HepG2 (cell line): Measurements from ENCODE around the gene PARD3. TPM values are rescaled to one million over a fixed set of nuclear protein-coding genes. Genes with fewer than 3 reads are reported as not detected.

Experiments
- ATAC-seq: fragments of 200-7000 bp; cut with Tn5 transposase; 3 replicates; pipeline ENCODE4 v1.9.1; 2020; ENCODE audit warnings: mild to moderate bottlenecking, moderate library complexity
- BruUV-seq: library from RNA; stranded (reverse); fragments of 400-500 nt; replicated peaks from 2 replicates; lab custom pipeline; 2021; lab: Mats Ljungman, UMichigan
- CTCF ChIA-PET: fragments of 300-600 bp; formaldehyde crosslinking; extraction: SDS; loops from one replicate; lab custom pipeline; 2021; ENCODE audit warnings: low total read pairs, inconsistent platforms, low intra/inter-chr PET ratio; lab: Yijun Ruan, JAX
- POLR2A ChIA-PET: fragments of 350-600 bp; sonication (Branson Sonifier 250); formaldehyde crosslinking; loops from one replicate; lab custom pipeline; 2020; ENCODE audit warnings: antibody characterized with exemption, inconsistent platforms; lab: Yijun Ruan, JAX
- DNase-seq: peaks from one replicate; pipeline ENCODE4 v3.0.0-alpha.2; 2015; ENCODE audit warnings: low spot score
- FAIRE-seq: peaks from 3 replicates; lab custom pipeline; 2011; peaks lifted over from hg19 to GRCh38; lab: Jason Lieb, UNC
- H2AFZ ChIP-seq: one replicate; pipeline ENCODE4 v1.6.1; 2011; ENCODE audit warnings: low read length, inconsistent platforms
- H3K27ac ChIP-seq: fragments of 300-600 bp; 3 replicates; pipeline ENCODE4 v1.8.0; 2011; ENCODE audit warnings: mixed run types, mild to moderate bottlenecking, mixed read lengths, low read length, inconsistent platforms; ENCODE audit not compliant: insufficient read depth; ENCODE audit errors: extremely low read length
- H3K27me3 ChIP-seq, 2 experiments: fragments of 200-600 bp in 1 of 2; 2 replicates in 1 of 2; 3 replicates in 1 of 2; pipeline versions ENCODE4 v1.6.0 to v1.8.0; 2011; ENCODE audit warnings: low read length in 2 of 2, mild to moderate bottlenecking in 2 of 2, moderate library complexity in 2 of 2, inconsistent platforms in 1 of 2; ENCODE audit not compliant: insufficient read depth in 2 of 2, control insufficient read depth in 1 of 2
- H3K36me3 ChIP-seq, 2 experiments: fragments of 200-600 bp in 1 of 2; replicated peaks in 1 of 2; 2 replicates in 1 of 2; 3 replicates in 1 of 2; pipeline versions ENCODE4 v1.5.1 to v1.8.0; 2011; ENCODE audit warnings: low read length in 2 of 2, inconsistent platforms in 1 of 2; ENCODE audit not compliant: insufficient read depth in 2 of 2, control insufficient read depth in 1 of 2
- H3K4me1 ChIP-seq: 2 replicates; pipeline ENCODE4 v1.5.1; 2012; ENCODE audit warnings: low read length, inconsistent platforms; ENCODE audit not compliant: insufficient read depth
- H3K4me2 ChIP-seq: 2 replicates; pipeline ENCODE4 v1.6.0; 2011; ENCODE audit warnings: low read depth, low read length, inconsistent platforms
- H3K4me3 ChIP-seq, 3 experiments: fragments of 200-600 bp in 1 of 3; sonication (generic), shearing (Covaris generic) in 1 of 3; replicated peaks in 1 of 3; 2 replicates each; pipeline ENCODE4 v1.5.1; 2011 to 2016; ENCODE audit warnings: low read length in 3 of 3, inconsistent platforms in 2 of 3, low read depth in 2 of 3, mild to moderate bottlenecking in 2 of 3, control low read depth in 1 of 3, mixed read lengths in 1 of 3; ENCODE audit not compliant: insufficient read depth in 1 of 3
- H3K79me2 ChIP-seq: one replicate; pipeline ENCODE4 v1.6.1; 2011; ENCODE audit warnings: low read length, inconsistent platforms; ENCODE audit not compliant: insufficient read depth
- H3K9ac ChIP-seq: 2 replicates; pipeline ENCODE4 v1.6.0; 2011; ENCODE audit warnings: mild to moderate bottlenecking, low read depth, low read length, inconsistent platforms; ENCODE audit not compliant: insufficient read depth
- H3K9me3 ChIP-seq: 2 replicates; pipeline ENCODE4 v1.5.1; 2012; ENCODE audit warnings: mild to moderate bottlenecking, low read length
- H4K20me1 ChIP-seq: 2 replicates; pipeline ENCODE4 v1.6.0; 2011; ENCODE audit warnings: inconsistent platforms, mild to moderate bottlenecking, low read length, moderate library complexity; ENCODE audit not compliant: insufficient read depth
- ATAD3A ChIP-seq: sonication (generic); formaldehyde crosslinking; IDR thresholded peaks from 2 replicates; pipeline ENCODE4 v1.4.0; 2020; ENCODE audit warnings: missing genetic modification reagents
- ATF3 ChIP-seq: sonication (generic); formaldehyde crosslinking; IDR thresholded peaks from 2 replicates; pipeline ENCODE4 v1.4.0; 2020; ENCODE audit warnings: missing genetic modification reagents
- KAT2B ChIP-seq: fragments of 150-350 bp; IDR thresholded peaks from 2 replicates; pipeline ENCODE4 v1.6.1; 2014; ENCODE audit warnings: low read depth, low read length, borderline replicate concordance
- RBM39 ChIP-seq: fragments of 200-400 bp; formaldehyde crosslinking; IDR thresholded peaks from one replicate; pipeline ENCODE4 v1.6.1; 2018; ENCODE audit warnings: antibody characterized with exemption, mild to moderate bottlenecking, low read depth, low read length; ENCODE audit not compliant: poor library complexity, severe bottlenecking
- SIX4 ChIP-seq: sonication (generic); formaldehyde crosslinking; IDR thresholded peaks from 2 replicates; pipeline ENCODE4 v1.4.0; 2020; ENCODE audit warnings: missing genetic modification reagents
- YEATS4 ChIP-seq: sonication (generic); formaldehyde crosslinking; IDR thresholded peaks from 2 replicates; pipeline ENCODE4 v1.4.0; 2020; ENCODE audit warnings: missing genetic modification reagents, borderline replicate concordance
- ZBTB42 ChIP-seq: sonication (generic); formaldehyde crosslinking; IDR thresholded peaks from 2 replicates; pipeline ENCODE4 v1.5.0; 2020; ENCODE audit warnings: mild to moderate bottlenecking, missing genetic modification reagents
- ZBTB46 ChIP-seq: sonication (generic); formaldehyde crosslinking; IDR thresholded peaks from 2 replicates; pipeline ENCODE4 v1.4.0; 2020; ENCODE audit warnings: mild to moderate bottlenecking, missing genetic modification reagents, borderline replicate concordance
- ZBTB7A ChIP-seq: sonication (generic); formaldehyde crosslinking; IDR thresholded peaks from 2 replicates; pipeline ENCODE4 v1.8.0; 2022; ENCODE audit warnings: mild to moderate bottlenecking, missing genetic modification reagents
- ZNF207 ChIP-seq: fragments of 450-650 bp; IDR thresholded peaks from 2 replicates; pipeline ENCODE4 v1.6.1; 2016; ENCODE audit warnings: antibody characterized with exemption, borderline replicate concordance
- ZNF282 ChIP-seq: fragments of 450-650 bp; IDR thresholded peaks from 2 replicates; pipeline ENCODE4 v1.6.1; 2018; ENCODE audit not compliant: partially characterized antibody
- ZNF414 ChIP-seq: sonication (generic); formaldehyde crosslinking; IDR thresholded peaks from 2 replicates; pipeline ENCODE4 v1.5.0; 2020; ENCODE audit warnings: missing genetic modification reagents
- ZNF562 ChIP-seq: sonication (generic); formaldehyde crosslinking; IDR thresholded peaks from 2 replicates; pipeline ENCODE4 v1.8.0; 2022; ENCODE audit warnings: missing genetic modification reagents, borderline replicate concordance
- ZNF574 ChIP-seq: sonication (generic); formaldehyde crosslinking; IDR thresholded peaks from 2 replicates; pipeline ENCODE4 v1.4.0; 2020; ENCODE audit warnings: missing genetic modification reagents
- WGBS: methylation state at CpG from one replicate; pipeline ENCODE4 v1.1.6; 2017; ENCODE audit warnings: low lambda C conversion rate; 5-methylcytosine and 5-hydroxymethylcytosine counted together
- in situ Hi-C: cut with HindIII; loops from 2 replicates; pipeline ENCODE4 v1.10.0; 2017; ENCODE audit warnings: low pct_unique_long_range_greater_than_20kb; ENCODE audit not compliant: extremely low pct_ligation_motif_present
- intact Hi-C: fragments of 100-400 bp; cut with micrococcal nuclease; formaldehyde crosslinking; loops from one replicate; pipeline ENCODE4 v1.10.0; 2022; ENCODE audit not compliant: unreplicated experiment
- polyA plus RNA-seq, 8 experiments: library from polyadenylated mRNA; depleted of rRNA in 3 of 8; stranded (reverse) in 7 of 8; unstranded in 1 of 8; fragments of >200 nt; fragmentation: Illumina TruSeq in 4 of 8; extraction: Trizol in 4 of 8; gene quantifications; 2 replicates each; pipeline versions ENCODE4 v1.2.1 to v1.2.3, GENCODE V29; 2011 to 2016; ENCODE audit warnings: low read depth in 4 of 8, missing spikeins in 1 of 8, mixed read lengths in 1 of 8; ENCODE audit not compliant: insufficient read depth in 1 of 8
- total RNA-seq, 5 experiments: library from RNA; depleted of rRNA; stranded (reverse); fragments of >200 nt; fragmentation: Illumina TruSeq; extraction: Trizol; gene quantifications; 2 replicates each; pipeline ENCODE4 v1.2.3, GENCODE V29; 2016; ENCODE audit warnings: low read depth in 1 of 5

PARD3 gene
- total and polyA plus RNA-seq, 2 of the 13 experiments (the other 11 are each of a cell fraction or from before 2014, with no cell fraction given) = 40.9 to 60.0 TPM

GRCh38 chr10:34295142-34295548, 520.0 kb downstream of the PARD3 start:
- Histone ChIP-seq H4K20me1 (no peaks in the 10 kb centered on the region), H3K4me3 (no peak overlapping the region), H3K79me2 (no peaks in the 10 kb centered on the region), H3K9me3 (no peaks in the 10 kb centered on the region), H3K27me3 (no peaks in the 10 kb centered on the region), H3K4me2 (no peak overlapping the region), H2AFZ (no peak overlapping the region), H3K36me3 (no peaks in the 10 kb centered on the region), H3K4me1 (peaks cover 61% of the 10 kb centered on the region), H3K9ac (no peak overlapping the region), H3K27ac (no peak overlapping the region)
- ChIA-PET CTCF (no interaction called here), POLR2A (no interaction called here)
- no peak for FAIRE-seq
- no peak for TF ChIP-seq KAT2B
- no peak for TF ChIP-seq ZBTB42
- no peak for TF ChIP-seq ZBTB7A (CRISPR knock-in tag)
- TF ChIP-seq ZNF282 = no peak
- TF ChIP-seq ZBTB46 (CRISPR knock-in tag) = no peak
- in situ Hi-C loops (no loop called here), intact Hi-C loops (loop anchor here (10.0 kb wide), 1 partner anchor 960 kb away; the partner anchor contains the start of gene NRP1)
- 90% methylated on average over 6 of the region's 6 CpGs for WGBS
- ATAC-seq = no peak
- no peak for DNase-seq
- no TSS peak for BruUV-seq

- CTCF ChIA-PET = no interaction called here
- Histone ChIP-seq H3K9me3 (no peaks in the 10 kb centered on the region), H3K79me2 (no peaks in the 10 kb centered on the region), H4K20me1 (no peaks in the 10 kb centered on the region), H2AFZ (no peak overlapping the region), H3K4me2 (no peak overlapping the region), H3K9ac (no peak overlapping the region), H3K27ac (no peak overlapping the region), H3K4me1 (peaks cover 57% of the 10 kb centered on the region), H3K27me3 (no peaks in the 10 kb centered on the region), H3K4me3 (no peak overlapping the region), H3K36me3 (no peaks in the 10 kb centered on the region)
- FAIRE-seq = no peak
- ATAC-seq = no peak
- intact Hi-C loops = loop anchor here (10.0 kb wide), 1 partner anchor 959 kb away; the partner anchor contains the start of gene NRP1
- no peak for DNase-seq
- no TSS peak for BruUV-seq
- in situ Hi-C loops = no loop called here
- WGBS = 97% methylated on average over 5 of the region's 5 CpGs
- POLR2A ChIA-PET = no interaction called here
- TF ChIP-seq ZNF207 (no peak), ZNF574 (CRISPR knock-in tag) (no peak), ZNF562 (CRISPR knock-in tag) (no peak), YEATS4 (CRISPR knock-in tag) (no peak), ATF3 (CRISPR knock-in tag) (no peak), SIX4 (CRISPR knock-in tag) (no peak), ZNF414 (no peak), RBM39 (no peak), ATAD3A (CRISPR knock-in tag) (no peak)
Observed at GRCh38 chr10:34294137-34294536, 521.0 kb downstream of the PARD3 start.
